ENCODE results near the gene CDH8.

The CDH8 gene

GRCh38 chr16:61945511-61945910 lies 90.7 kb downstream of the CDH8 start:
- TF ChIP-seq CTCF (IDR thresholded peaks at IDR 0.05; ENCODE audit: insufficient read depth, low read depth, low read length, missing control alignments), result no peak
- no peak for DNase-seq (ENCODE audit: low read depth)
- no peak overlapping the region for H3K4me3 ChIP-seq (ENCODE audit: low read depth, low read length)

- DNase-seq (ENCODE audit: low read depth), result no peak
- TF ChIP-seq CTCF (IDR thresholded peaks at IDR 0.05; ENCODE audit: insufficient read depth, low read depth, low read length, missing control alignments), result no peak
Measured at GRCh38 chr16:61944004-61944403, 92.2 kb downstream of the CDH8 start.

GRCh38 chr16:61940611-61941010 lies 95.6 kb downstream of the CDH8 start:
- TF ChIP-seq CTCF (IDR thresholded peaks at IDR 0.05; ENCODE audit: insufficient read depth, low read depth, low read length, missing control alignments), result no peak
- no peak for DNase-seq (ENCODE audit: low read depth)
- no peak overlapping the region for H3K4me3 ChIP-seq (ENCODE audit: low read depth, low read length)

More at GRCh38 chr16:61944004-61944403, 92.2 kb downstream of the CDH8 start:
- no peak overlapping the region for H3K4me3 ChIP-seq (ENCODE audit: low read depth, low read length)

- DNase-seq (ENCODE audit: low read depth), result no peak
- no peak overlapping the region for H3K4me3 ChIP-seq (ENCODE audit: low read depth, low read length)
- TF ChIP-seq CTCF (IDR thresholded peaks at IDR 0.05; ENCODE audit: insufficient read depth, low read depth, low read length, missing control alignments), result no peak
Measured at GRCh38 chr16:61937646-61938045, 98.6 kb downstream of the CDH8 start.

GRCh38 chr16:61936522-61936921 lies 99.7 kb downstream of the CDH8 start:
- TF ChIP-seq CTCF (IDR thresholded peaks at IDR 0.05; ENCODE audit: insufficient read depth, low read depth, low read length, missing control alignments), result peak; percentile 24
- DNase-seq (ENCODE audit: low read depth), result peak; percentile 1
- no peak overlapping the region for H3K4me3 ChIP-seq (ENCODE audit: low read depth, low read length)

GRCh38 chr16:61934601-61935000 lies 101.6 kb downstream of the CDH8 start:
- no peak overlapping the region for H3K4me3 ChIP-seq (ENCODE audit: low read depth, low read length)
- no peak for DNase-seq (ENCODE audit: low read depth)
- TF ChIP-seq CTCF (IDR thresholded peaks at IDR 0.05; ENCODE audit: insufficient read depth, low read depth, low read length, missing control alignments), result no peak

- DNase-seq (ENCODE audit: low read depth), result no peak
- no peak overlapping the region for H3K4me3 ChIP-seq (ENCODE audit: low read depth, low read length)
- no peak for TF ChIP-seq CTCF (IDR thresholded peaks at IDR 0.05; ENCODE audit: insufficient read depth, low read depth, low read length, missing control alignments)
Measured at GRCh38 chr16:61929776-61930175, 106.5 kb downstream of the CDH8 start.

Data from GM12865 (cell line).